HG03135 (cell line): Measurements from ENCODE around the gene NRP1.
A peak's percentile ranks its signal among the peaks of the same experiment; 100 is the strongest.

ENCODE experiments used
- ATAC-seq: cut with Tn5 transposase; IDR thresholded peaks from one replicate; pipeline ENCODE4 v1.9.1; 2021; ENCODE audit warnings: mild to moderate bottlenecking, moderate library complexity; ENCODE audit not compliant: unreplicated experiment

NRP1 gene

DNA sequence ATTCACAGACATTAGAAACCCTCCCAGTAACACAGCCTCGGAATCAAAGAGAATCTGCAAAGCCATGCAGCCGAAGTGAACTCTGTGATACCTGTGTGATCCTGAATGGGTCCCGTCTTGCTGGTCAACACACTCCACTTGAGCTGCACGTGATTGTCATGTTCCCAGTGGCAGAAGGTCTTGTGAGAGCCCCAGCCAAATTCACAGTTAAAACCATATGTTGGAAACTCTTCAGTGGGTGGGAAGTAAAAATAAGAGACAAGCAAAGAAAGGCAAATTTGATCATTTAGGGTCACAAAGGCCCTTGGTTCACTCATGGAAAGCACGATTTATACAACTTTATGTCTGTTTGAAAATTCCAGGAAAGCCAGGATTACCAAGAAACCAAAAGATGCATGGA is 142.3 kb downstream of the NRP1 start:
- ATAC-seq = no peak

DNA sequence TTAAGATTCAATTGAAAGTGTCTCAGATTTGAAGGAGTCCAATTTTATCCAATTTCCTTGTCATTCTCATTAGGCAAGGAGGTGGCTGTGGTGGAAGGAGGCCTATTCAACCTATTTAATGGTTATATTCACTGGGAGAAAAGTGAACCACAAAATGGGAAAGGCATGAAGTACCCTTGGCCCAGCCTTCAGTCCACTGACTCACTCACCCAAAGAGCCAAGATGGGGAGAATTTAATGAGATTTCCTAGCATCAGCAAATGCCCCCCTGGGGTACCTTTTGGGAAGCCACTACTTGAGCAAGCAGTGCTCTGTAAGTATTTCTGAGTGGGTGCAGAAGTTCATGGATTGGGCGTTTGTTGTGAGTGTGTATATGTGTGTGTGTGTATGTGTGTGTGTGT is 144.1 kb downstream of the NRP1 start:
- ATAC-seq = no peak

- no peak for ATAC-seq
Observed at GRCh38 chr10:33189808-33190207, 144.7 kb downstream of the NRP1 start.

- no peak for ATAC-seq
Observed at GRCh38 chr10:33189363-33189762, 145.1 kb downstream of the NRP1 start.

DNA sequence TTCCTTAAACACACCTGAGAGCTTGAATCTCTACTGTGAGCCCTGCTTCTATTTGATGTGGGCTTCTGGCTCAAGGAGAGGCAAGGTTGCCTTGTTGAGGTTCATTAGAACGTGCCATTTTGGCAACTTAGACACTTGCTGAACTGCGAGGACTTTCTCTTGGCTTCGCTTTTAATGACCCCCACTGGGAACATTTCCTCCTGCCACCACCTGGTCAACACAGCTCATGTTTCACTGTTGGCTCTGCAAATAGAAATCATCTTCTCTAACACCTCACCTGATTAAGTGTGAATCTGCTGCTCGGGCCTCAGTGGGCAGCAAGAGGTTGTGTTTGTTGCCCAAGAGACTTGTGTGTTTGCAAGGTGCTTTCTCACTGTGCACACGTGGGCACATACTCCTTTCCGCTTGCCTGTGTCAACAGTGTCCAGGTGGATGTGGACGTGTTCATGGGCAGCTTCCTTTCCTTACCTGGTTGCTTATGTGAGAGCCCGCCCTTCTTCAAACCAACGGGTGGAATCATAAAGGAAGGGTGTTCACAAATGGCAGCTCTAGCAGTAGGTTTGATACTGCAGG is 147.0 kb downstream of the NRP1 start:
- ATAC-seq = no peak

DNA sequence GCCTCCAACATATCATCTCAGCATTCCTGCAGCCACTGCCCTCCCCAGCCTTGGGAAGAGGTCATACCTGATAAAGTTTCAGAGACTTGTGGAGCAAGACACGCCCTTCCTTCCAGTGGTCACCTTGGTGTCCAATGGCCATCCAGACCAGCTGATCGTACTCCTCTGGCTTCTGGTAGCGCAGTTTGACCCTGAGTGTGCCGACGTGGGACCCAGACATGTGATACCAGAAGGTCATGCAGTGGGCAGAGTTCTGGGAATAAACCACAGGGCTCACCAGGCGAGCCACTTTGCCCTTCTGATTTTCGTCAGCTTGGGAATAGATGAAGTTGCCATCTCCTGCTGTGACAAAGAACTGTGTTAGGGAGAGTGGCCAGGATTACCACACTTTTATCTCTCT is 148.3 kb downstream of the NRP1 start:
- ATAC-seq = no peak

DNA sequence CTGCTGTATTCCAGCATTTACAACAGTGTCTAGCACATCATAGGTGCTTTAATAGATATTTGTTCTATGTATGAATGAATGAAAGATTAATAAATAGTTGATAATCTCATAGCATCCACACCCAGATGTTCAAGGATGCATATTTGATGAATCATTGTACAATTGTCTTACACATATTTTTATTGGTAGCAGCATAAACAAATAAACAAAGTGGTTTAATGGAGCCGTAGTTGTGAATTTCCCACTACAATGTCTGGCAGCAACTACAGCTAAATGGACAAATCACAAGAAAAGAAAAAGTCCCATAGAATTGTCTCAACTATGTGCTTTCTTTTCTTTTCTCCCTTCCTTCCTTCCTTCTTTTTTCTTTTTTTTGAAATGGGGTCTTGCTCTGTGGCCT is 150.8 kb downstream of the NRP1 start:
- ATAC-seq = no peak

GRCh38 chr10:33180921-33181320 is 153.5 kb downstream of the NRP1 start:
- no peak for ATAC-seq

DNA sequence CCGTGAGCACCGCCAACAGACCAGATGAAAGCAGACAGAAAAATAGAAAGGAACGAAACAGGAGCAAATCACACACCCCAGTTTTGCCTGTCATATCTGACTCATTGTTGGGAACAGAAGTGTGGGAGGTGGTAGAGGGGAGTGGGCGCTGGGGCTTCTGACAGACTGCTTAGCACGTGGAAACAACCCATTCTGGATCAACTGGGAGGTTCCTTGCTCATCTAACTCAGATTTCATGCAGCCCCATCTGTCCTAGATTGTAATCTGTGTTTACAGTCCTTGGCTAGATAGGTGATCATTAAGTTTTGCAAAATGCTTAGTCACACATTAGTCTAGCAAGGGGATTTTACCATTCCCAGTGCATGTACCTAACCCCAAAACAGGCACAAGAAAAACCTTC is 154.1 kb downstream of the NRP1 start:
- no peak for ATAC-seq

- no peak for ATAC-seq
Observed at GRCh38 chr10:33179067-33179466, 155.4 kb downstream of the NRP1 start.

- no peak for ATAC-seq
Observed at GRCh38 chr10:33178026-33178755, 156.3 kb downstream of the NRP1 start.

- no peak for ATAC-seq
Observed at GRCh38 chr10:33176688-33177087, 157.8 kb downstream of the NRP1 start.

DNA sequence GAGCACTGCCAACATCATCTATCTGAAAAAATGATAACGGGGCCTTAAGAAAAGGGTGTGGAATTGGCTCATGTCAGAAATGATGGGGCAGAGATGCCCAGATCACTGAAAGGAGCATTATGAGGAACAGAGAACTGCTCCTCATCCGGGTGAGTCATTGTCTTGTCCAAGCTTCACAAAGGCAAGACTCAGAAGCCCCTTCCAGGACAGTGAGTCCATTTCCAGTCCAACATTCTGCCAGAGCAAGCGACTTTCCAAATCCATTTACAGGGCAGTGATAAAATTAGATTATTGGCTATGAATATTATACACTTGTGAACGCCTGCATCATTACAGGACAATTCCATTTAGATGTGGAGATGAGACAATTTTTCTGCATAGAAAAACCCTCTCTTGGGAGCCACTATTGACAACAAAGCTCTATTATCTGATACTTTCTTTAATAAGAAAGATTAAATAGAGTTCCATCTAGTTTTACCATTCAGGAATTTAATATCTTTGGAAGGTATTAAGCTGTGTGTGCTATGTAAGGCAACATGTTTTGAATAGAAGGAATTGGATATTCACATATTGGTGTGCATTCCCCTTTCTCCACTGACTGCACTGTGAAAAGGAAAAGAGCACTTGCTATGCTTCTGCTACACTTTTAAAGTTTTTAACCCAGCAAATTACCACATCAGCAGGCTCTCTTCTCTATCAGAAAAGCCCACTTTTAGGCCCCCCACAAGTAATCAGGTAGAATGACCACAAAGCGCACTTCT is 159.6 kb downstream of the NRP1 start:
- no peak for ATAC-seq

GRCh38 chr10:33165911-33166310 is 168.6 kb downstream of the NRP1 start:
- ATAC-seq = no peak

- no peak for ATAC-seq
Observed at GRCh38 chr10:33164060-33164709, 170.3 kb downstream of the NRP1 start.

DNA sequence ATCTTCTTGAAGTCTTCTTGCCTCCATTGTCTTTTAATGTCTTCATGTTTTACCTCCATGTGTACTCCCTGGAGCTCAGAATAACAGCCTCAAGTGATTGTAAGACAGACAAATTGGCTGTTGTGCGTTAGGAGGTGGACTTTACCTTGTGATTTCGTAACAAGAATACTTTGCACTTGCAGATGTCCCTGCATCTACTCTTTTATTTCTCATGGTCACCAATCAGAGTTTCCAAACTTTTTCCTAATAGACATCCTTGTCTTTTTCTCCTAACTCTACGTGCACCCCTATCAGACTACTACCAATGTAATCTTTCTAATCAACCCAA is 172.3 kb downstream of the NRP1 start:
- no peak for ATAC-seq

GRCh38 chr10:33161550-33162247 is 172.8 kb downstream of the NRP1 start:
- no peak for ATAC-seq

- ATAC-seq = no peak
Observed at GRCh38 chr10:33160151-33160550, 174.3 kb downstream of the NRP1 start.

DNA sequence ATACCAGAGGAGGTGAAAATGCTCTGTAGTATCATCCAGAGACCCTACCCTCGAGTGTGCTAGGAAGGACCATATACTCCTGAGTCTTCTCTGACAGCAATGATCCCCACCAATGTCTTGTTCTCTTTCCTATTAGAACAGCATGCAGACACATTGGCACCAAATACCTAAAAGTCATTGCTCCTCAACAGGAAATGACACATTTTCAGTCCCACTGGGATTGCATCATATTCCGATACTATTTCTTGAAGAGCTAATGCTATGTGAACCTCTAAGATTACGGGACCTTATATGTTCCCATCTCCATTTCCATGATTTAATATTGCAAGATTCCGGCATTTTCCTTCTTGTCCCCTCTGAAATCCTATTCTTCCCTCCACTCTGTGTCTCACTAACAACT is 177.4 kb downstream of the NRP1 start:
- ATAC-seq = no peak

GRCh38 chr10:33155720-33156638 is 178.5 kb downstream of the NRP1 start:
- peak; percentile 82 for ATAC-seq
